Measurements from ENCODE around the gene HOXB2. TPM values are rescaled to one million over a fixed set of nuclear protein-coding genes. Genes with fewer than 3 reads are reported as not detected.
A peak's percentile ranks its signal among the peaks of the same experiment; 100 is the strongest.

HOXB2 gene
- total and polyA plus RNA-seq, 9 of the 15 experiments (the other 6 are each of a cell fraction or from before 2014, with no cell fraction given): 2.1 to 97.7 (median 21.2) TPM

DNA sequence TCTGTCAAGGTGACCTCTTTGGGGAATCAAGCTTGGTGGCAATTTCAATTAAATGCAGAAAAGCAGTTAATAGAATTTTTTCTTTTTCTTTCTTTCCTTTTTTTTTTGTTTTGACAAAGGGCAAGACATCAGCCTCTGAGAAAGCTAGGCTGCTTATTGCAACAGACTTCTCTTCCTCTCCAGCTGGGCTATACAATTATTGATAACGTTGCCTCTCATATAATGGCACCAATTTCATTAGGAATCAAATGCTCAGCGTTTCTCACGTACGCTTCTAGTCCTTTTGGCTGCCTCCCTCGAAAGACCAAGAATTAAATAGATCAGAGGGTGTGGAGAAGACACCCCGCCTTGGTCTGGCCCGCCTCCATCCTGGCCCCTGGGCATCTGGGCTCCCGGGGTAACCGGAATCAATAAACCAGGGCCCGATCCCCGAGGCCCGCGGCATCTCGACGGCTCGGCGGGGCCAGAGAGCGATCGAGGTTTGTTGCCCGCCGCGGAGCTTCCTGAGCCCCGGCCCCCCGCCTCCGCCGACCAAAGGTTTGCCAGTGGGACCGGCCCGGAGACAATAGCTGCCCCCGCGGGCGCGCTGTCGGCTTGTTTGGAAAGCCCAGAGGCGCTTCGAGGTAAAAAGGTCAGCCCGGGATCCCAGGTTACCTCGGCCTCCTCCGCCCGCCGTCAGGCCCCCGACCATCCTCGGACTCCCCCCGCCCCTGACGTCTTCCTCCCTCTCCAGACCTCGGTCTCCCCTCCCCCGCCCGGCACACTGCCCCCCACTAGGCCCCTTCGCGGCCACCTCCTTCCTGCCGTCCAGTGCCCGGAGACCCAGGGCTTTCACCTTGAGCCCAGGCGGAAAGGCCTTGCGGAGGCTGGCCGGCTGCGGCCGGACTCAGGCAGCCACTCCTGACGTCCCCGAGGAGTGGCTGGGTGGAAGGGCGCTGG is 18.0 kb downstream of the HOXB2 start:
- in situ Hi-C loops (cut with MboI): no loop called here
- FAIRE-seq: no peak
- H3K27me3 ChIP-seq (ENCODE audit: control insufficient read depth in 2 of 2, insufficient read depth in 2 of 2, low read length in 2 of 2): no peaks in the 10 kb centered on the region

More for the DNA sequence above, 18.0 kb downstream of the HOXB2 start:
- intact Hi-C loops (cut with micrococcal nuclease): no loop called here
- no TSS peak for BruUV-seq (replicated peaks)
- Histone ChIP-seq H3K79me2 (ENCODE audit: control insufficient read depth, insufficient read depth, low read length) (no peaks in the 10 kb centered on the region), H3K4me2 (ENCODE audit: insufficient read depth, low read length) (no peak overlapping the region), H3K9ac (ENCODE audit: insufficient read depth in 1 of 2, low read depth in 2 of 2, low read length in 2 of 2) (peak overlapping the region in 1 of 2 experiments; percentile 38; a peak in 1 of 4 replicates), H3K9me3 (replicated peaks; ENCODE audit: control insufficient read depth, insufficient read depth, low read depth, low read length) (no peaks in the 10 kb centered on the region), H3K36me3 (ENCODE audit: control insufficient read depth, insufficient read depth, low read length) (no peaks in the 10 kb centered on the region), H3K9me1 (ENCODE audit: control insufficient read depth, insufficient read depth, low read length) (no peaks in the 10 kb centered on the region), H4K20me1 (replicated peaks; ENCODE audit: control insufficient read depth, insufficient read depth, low read length) (no peaks in the 10 kb centered on the region), H3K27ac (ENCODE audit: extremely low read depth, low read depth, low read length) (no peak overlapping the region), H3K4me3 (no peak overlapping the region), H2AFZ (ENCODE audit: low read depth, low read length) (peak overlapping the region; percentile 56; the same call in 1 of the 2 replicates), H3K4me1 (replicated peaks in 1 of 2; ENCODE audit: control insufficient read depth in 2 of 2, insufficient read depth in 2 of 2, low read length in 2 of 2) (peaks cover 31 to 42% of the 10 kb centered on the region in 2 experiments)
- no peak for DNase-seq (ENCODE audit: extremely low read depth in 1 of 4, low spot score in 3 of 4)
- WGBS (ENCODE audit: insufficient coverage, low coverage, missing lambda C conversion rate): 88% methylated on average over 25 of the region's 59 CpGs
- no peak for ATAC-seq
- no peak for TF ChIP-seq ZNF24 (IDR thresholded peaks at IDR 0.05)
- TF ChIP-seq HMG20A (CRISPR knock-in tag; conservative IDR thresholded peaks at IDR 0.05): no peak
- TF ChIP-seq CBX3 (IDR thresholded peaks at IDR 0.05; ENCODE audit: borderline replicate concordance in 1 of 2, low read length in 2 of 2): no peak
- TF ChIP-seq, protein P1, sequence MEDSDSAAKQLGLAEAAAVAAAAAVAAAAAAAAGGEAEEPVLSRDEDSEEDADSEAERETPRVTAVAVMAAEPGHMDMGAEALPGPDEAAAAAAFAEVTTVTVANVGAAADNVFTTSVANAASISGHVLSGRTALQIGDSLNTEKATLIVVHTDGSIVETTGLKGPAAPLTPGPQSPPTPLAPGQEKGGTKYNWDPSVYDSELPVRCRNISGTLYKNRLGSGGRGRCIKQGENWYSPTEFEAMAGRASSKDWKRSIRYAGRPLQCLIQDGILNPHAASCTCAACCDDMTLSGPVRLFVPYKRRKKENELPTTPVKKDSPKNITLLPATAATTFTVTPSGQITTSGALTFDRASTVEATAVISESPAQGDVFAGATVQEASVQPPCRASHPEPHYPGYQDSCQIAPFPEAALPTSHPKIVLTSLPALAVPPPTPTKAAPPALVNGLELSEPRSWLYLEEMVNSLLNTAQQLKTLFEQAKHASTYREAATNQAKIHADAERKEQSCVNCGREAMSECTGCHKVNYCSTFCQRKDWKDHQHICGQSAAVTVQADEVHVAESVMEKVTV (CRISPR knock-in tag; IDR thresholded peaks at IDR 0.05): no peak
- no peak for TF ChIP-seq STAT5B (CRISPR knock-in tag; IDR thresholded peaks at IDR 0.05)
- no peak for TF ChIP-seq NFE2 (IDR thresholded peaks at IDR 0.05; ENCODE audit: low read depth)
- TF ChIP-seq, protein P2, sequence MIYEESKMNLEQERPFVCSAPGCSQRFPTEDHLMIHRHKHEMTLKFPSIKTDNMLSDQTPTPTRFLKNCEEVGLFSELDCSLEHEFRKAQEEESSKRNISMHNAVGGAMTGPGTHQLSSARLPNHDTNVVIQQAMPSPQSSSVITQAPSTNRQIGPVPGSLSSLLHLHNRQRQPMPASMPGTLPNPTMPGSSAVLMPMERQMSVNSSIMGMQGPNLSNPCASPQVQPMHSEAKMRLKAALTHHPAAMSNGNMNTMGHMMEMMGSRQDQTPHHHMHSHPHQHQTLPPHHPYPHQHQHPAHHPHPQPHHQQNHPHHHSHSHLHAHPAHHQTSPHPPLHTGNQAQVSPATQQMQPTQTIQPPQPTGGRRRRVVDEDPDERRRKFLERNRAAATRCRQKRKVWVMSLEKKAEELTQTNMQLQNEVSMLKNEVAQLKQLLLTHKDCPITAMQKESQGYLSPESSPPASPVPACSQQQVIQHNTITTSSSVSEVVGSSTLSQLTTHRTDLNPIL (CRISPR knock-in tag; IDR thresholded peaks at IDR 0.05): no peak
- TF ChIP-seq ZSCAN29 (IDR thresholded peaks at IDR 0.05): no peak
- ChIA-PET POLR2A (no interaction called here), CTCF (ENCODE audit: low intra/inter-chr PET ratio) (no interaction called here)
